ENCODE measurements around the gene BICD1. TPM values are rescaled to one million over a fixed set of nuclear protein-coding genes. Genes with fewer than 3 reads are reported as not detected.

Gene BICD1
- polyA plus RNA-seq, 1 experiment = 20.1 TPM

GRCh38 chr12:32309811-32310736 is 203.4 kb downstream of the BICD1 start:
- DNase-seq (ENCODE audit: low read depth, low spot score) = no peak
- H3K27ac ChIP-seq (ENCODE audit: low read depth, low read length) = no peak overlapping the region
- no peaks in the 10 kb centered on the region for H3K27me3 ChIP-seq (ENCODE audit: control insufficient read depth, insufficient read depth, low read length)
- TF ChIP-seq CTCF (IDR thresholded peaks at IDR 0.05; ENCODE audit: low read depth, low read length) = no peak
- no peak overlapping the region for H3K4me3 ChIP-seq (ENCODE audit: low read depth, low read length)
- ChIA-PET POLR2A (interaction anchor here (0.7 kb wide), 1 partner anchor 606 kb away, joined by 4 read pairs; no protein-coding TSS in a partner anchor), CTCF (interaction anchor here (0.6 to 7.9 kb wide), 12 partner anchors 13 to 670 kb away, joined by 3 to 85 read pairs (median 5); no protein-coding TSS in a partner anchor)
- no peaks in the 10 kb centered on the region for H3K9me3 ChIP-seq (ENCODE audit: control insufficient read depth, insufficient read depth, low read length)

- peak; percentile 46 for DNase-seq (ENCODE audit: low read depth, low spot score)
- ChIA-PET POLR2A (interaction anchor here (0.6 kb wide), 1 partner anchor 253 kb away, joined by 3 read pairs; no protein-coding TSS in a partner anchor), CTCF (interaction anchor here (0.5 to 7.9 kb wide), 42 partner anchors 9 to 1058 kb away, joined by 3 to 85 read pairs (median 3); partner anchors contain the start of gene BICD1)
- no peaks in the 10 kb centered on the region for H3K27me3 ChIP-seq (ENCODE audit: control insufficient read depth, insufficient read depth, low read length)
- peak; percentile 64 for TF ChIP-seq CTCF (IDR thresholded peaks at IDR 0.05; ENCODE audit: low read depth, low read length)
- H3K9me3 ChIP-seq (ENCODE audit: control insufficient read depth, insufficient read depth, low read length) = no peaks in the 10 kb centered on the region
- no peak overlapping the region for H3K4me3 ChIP-seq (ENCODE audit: low read depth, low read length)
- no peak overlapping the region for H3K27ac ChIP-seq (ENCODE audit: low read depth, low read length)
Observed at GRCh38 chr12:32312049-32312670, 205.5 kb downstream of the BICD1 start.

GRCh38 chr12:32322354-32322753 is 215.7 kb downstream of the BICD1 start:
- ChIA-PET POLR2A (no interaction called here), CTCF (interaction anchor here (1.1 to 5.7 kb wide), 3 partner anchors 11 to 670 kb away, joined by 3 to 29 read pairs (median 3); no protein-coding TSS in a partner anchor)
- Histone ChIP-seq H3K27ac (ENCODE audit: low read depth, low read length) (no peak overlapping the region), H3K27me3 (ENCODE audit: control insufficient read depth, insufficient read depth, low read length) (no peaks in the 10 kb centered on the region), H3K9me3 (ENCODE audit: control insufficient read depth, insufficient read depth, low read length) (no peaks in the 10 kb centered on the region), H3K4me3 (ENCODE audit: low read depth, low read length) (no peak overlapping the region)
- TF ChIP-seq CTCF (IDR thresholded peaks at IDR 0.05; ENCODE audit: low read depth, low read length) = no peak
- no peak for DNase-seq (ENCODE audit: low read depth, low spot score)

GRCh38 chr12:32331133-32331532 is 224.5 kb downstream of the BICD1 start:
- H3K4me3 ChIP-seq (ENCODE audit: low read depth, low read length) = no peak overlapping the region
- TF ChIP-seq CTCF (IDR thresholded peaks at IDR 0.05; ENCODE audit: low read depth, low read length) = no peak
- DNase-seq (ENCODE audit: low read depth, low spot score) = peak; percentile 26
- no peaks in the 10 kb centered on the region for H3K27me3 ChIP-seq (ENCODE audit: control insufficient read depth, insufficient read depth, low read length)
- no peak overlapping the region for H3K27ac ChIP-seq (ENCODE audit: low read depth, low read length)
- ChIA-PET CTCF (no interaction called here), POLR2A (no interaction called here)
- H3K9me3 ChIP-seq (ENCODE audit: control insufficient read depth, insufficient read depth, low read length) = no peaks in the 10 kb centered on the region
